Fibroblast of mammary gland (primary cell): Measurements from ENCODE around the gene AMZ2.
A peak's percentile ranks its signal among the peaks of the same experiment; 100 is the strongest.
"Not testable (repeated sequence)": the region's sequence is repeated elsewhere in the genome, so short reads cannot be mapped to it uniquely, and the experiment has no call there.

ENCODE experiments used
- DNase-seq: peaks from one replicate; pipeline ENCODE4 v3.0.0-alpha.2; 2010; ENCODE audit warnings: low read depth
- H3K4me3 ChIP-seq: 2 replicates; pipeline ENCODE4 v1.5.1; 2011; ENCODE audit warnings: low read depth, mild to moderate bottlenecking, low read length, moderate library complexity; ENCODE audit not compliant: control insufficient read depth
- TF ChIP-seq, protein P1 (sequence below): conservative IDR thresholded peaks from 2 replicates; pipeline ENCODE4 v1.5.1; 2011; ENCODE audit warnings: low read depth, low read length, inconsistent platforms; ENCODE audit not compliant: control insufficient read depth, insufficient read depth

Gene AMZ2

DNA sequence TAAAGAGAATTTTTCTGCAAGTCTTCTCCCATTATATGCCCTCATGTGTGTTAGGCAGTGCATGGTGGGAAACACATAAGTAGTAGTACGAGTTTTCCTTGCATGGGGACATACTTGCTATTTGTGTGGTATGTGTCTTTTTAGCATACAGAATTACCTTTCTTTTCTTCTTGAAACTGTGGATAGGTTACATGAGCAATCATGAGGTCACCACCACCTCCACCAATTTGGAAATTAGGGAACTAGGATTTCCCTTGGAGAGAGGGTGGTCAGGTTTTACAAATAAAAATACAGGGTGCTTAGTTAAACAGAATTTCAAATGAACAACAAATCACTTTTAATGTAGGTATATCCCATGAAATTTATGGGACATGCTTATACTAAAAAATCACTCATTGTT, 16.3 kb upstream of the AMZ2 start:
- no peak overlapping the region for H3K4me3 ChIP-seq
- DNase-seq = no peak
- TF ChIP-seq, protein P1, sequence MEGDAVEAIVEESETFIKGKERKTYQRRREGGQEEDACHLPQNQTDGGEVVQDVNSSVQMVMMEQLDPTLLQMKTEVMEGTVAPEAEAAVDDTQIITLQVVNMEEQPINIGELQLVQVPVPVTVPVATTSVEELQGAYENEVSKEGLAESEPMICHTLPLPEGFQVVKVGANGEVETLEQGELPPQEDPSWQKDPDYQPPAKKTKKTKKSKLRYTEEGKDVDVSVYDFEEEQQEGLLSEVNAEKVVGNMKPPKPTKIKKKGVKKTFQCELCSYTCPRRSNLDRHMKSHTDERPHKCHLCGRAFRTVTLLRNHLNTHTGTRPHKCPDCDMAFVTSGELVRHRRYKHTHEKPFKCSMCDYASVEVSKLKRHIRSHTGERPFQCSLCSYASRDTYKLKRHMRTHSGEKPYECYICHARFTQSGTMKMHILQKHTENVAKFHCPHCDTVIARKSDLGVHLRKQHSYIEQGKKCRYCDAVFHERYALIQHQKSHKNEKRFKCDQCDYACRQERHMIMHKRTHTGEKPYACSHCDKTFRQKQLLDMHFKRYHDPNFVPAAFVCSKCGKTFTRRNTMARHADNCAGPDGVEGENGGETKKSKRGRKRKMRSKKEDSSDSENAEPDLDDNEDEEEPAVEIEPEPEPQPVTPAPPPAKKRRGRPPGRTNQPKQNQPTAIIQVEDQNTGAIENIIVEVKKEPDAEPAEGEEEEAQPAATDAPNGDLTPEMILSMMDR = no peak

DNA sequence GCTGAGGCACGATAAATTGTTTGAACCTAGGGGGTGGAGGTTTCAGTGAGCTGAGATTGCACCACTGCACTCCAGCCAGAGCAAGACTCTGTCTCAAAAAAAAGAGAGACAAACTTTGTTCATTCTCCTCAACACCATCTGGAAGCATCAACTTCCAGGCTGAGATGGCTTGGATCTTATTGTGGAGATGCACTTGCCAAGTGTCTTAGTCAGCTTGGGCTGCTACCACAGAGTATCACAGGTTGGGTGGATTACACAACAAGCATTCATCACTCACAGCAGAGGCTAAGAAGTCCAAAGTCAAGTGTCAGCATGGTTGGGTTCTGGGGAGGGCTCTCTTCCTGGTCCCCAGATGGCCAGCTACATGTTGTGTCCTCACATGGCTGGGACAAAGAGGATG, 15.1 kb upstream of the AMZ2 start:
- DNase-seq = peak; percentile 92
- not testable (repeated sequence) for H3K4me3 ChIP-seq

DNA sequence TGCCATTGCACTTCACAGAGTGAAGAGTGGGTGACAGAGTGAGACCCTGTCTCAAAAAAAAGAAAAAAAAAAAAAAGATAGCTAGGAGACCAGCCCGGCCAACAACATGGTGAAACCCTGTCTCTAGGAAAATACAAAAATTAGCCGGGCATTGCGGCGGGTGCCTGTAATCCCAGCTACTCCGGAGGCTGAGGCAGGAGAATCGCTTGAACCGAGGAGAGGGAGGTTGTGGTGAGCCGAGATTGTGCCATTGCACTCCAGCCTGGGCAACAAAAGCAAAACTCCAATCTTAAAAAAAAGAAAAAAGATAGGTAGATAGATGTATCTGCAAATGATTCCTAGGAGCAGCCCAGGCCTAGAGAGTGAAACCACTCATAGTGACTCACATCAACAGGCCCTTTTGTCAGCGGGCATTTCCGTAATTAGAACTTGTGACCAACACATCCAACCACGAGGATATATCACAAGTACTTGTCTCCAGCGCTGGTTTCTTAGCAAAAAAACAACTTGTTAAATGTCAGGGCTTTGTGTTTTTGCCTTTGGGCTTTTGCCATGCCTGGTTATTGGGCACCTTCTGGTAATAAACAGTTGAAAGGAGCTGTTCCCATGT, 13.0 kb upstream of the AMZ2 start:
- not testable (repeated sequence) for H3K4me3 ChIP-seq
- DNase-seq = peak; percentile 91

DNA sequence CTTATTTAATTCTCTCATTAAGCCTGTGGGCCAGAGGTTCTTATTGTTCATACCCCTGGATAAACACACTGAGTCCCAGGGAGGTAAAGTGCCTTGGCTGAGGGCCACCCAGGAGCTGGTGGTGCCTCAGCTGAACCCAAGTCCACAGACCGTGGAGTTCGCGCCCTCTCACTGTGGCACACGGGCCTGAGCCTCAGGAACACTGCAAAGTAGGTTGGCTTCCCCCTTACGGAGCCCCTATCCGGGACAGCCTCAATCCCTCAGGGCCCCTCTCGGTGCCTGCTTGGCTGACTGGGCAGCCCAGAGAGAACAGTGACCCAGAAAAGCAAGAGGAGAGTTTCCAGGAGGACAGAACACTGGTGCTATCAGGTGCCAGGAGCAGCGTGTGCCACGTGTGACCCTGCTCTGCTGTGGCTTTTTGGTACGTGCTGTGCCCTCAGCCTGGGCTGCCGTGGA, 12.5 kb upstream of the AMZ2 start:
- not testable (repeated sequence) for H3K4me3 ChIP-seq, DNase-seq

DNA sequence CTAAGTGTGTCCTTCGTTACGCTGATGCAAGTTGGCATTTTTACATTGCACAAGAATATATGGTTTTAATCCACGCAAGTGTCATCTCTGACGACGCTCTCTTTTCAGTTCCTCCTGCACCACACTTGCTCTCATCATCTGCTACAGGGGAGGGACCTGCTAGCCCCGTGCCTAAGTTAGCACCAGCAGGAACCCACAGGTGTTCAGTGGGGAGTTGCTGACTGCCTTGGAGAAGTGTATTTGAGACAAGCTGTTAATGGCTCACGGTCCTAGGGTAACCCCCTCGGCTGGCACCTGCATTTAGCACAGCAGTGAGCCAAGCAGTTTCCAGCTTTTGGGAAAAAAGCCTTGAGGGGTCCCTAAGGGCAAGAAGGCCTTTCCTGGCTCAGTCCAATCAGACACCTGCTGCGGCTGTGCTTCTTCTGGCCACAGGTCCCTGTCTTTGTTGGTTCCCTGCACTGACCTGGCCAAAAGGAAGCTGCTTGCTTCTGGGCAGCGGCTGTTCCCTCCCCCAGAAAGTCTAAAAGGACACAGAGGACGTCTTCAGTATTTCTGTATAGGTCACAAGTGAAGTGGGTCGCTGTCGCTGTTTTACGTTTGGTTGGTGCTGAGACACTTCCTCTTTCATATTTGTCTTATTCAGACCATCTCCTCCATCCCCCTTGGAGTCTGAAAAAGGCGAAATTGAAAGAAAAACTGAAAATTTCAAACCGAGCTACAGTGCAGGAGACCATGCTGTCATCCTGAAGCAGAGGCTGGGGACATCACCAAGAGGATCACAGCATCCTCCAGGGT, 10.3 kb upstream of the AMZ2 start:
- not testable (repeated sequence) for DNase-seq, H3K4me3 ChIP-seq

DNA sequence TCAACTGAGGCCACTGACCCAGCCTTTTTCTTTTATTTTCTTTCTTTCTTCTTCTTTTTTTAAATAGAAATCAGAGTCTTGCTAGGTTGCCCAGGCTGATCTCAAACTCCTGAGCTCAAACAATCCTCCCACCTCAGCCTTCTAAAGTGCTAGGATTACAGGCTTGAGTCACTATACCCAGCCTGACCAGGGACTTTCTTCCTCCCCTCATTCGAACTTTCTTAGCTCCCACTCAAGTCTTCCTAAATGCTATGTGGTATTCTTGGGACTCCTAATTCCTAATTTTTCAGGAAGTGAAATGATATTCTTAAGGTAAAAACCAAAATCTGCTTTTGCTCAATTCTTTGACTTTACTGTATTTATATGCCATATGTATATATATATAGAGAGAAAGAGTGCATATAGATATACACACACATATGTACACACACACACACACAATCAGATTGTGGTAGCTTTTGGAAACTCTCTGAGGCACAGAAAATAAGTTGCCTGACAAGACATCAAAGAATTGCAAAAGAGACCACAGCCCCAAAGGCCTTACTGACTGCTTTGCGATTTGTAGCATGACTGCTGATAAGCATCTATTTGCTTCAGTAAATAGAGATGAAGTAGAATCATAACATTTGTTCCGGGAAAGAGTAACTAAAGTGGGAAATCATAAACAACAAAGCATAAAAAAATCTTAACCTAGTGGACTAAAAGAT, 9.5 kb upstream of the AMZ2 start:
- TF ChIP-seq, protein P1 = no peak
- no peak overlapping the region for H3K4me3 ChIP-seq
- DNase-seq = no peak

DNA sequence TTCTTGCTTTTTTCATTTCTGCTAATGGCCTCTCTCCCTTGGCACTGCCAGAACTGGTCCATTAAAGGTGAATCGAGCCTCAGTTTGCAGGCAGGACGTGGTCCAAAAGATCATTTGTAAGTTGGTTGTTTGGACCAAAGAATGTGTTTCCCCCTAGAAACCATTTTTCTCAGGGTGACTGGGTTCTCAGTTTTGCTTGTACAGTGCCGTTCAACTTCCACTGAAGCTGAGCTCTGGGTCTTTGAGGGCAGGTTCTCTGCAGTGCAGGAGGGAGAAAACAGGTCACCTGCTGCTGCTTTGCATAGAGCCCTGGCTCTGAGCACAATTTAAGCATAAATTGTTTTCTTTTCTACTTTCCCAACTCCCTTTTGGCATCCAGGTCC, 9.0 kb upstream of the AMZ2 start:
- no peak for DNase-seq
- H3K4me3 ChIP-seq = no peak overlapping the region
- TF ChIP-seq, protein P1 = no peak

DNA sequence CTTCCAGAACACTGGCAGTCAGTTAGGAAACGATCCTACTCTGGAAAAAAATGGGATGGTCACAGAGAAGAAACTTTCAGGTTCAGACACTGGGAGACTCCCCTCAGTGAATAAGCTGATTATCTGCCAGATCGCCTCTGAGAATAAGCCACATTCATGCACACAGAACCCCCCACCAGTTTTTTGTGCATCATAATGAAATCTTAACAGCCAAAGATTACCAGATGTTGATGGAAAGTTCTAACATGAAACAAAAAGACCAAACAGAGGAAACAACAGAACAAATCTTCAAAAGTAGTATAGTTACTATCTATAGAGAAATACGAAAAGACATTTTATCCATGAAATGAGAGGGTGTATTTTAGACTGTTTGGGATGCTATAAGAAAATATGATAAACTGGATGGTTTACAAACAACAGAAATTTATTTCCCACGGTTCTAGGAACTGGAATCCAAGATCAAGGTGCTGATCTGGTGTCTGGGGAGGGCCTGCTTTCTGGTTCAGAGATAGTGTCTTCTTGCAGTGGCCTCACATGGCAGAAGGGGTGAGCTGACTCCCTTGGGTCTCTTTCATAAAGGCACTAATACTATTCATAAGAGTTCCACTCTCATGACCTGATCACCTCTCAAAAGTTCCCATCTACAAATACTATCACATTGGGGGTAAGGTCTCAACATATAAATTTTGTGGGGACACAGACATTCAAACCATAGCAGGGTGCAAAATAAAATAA, 8.0 kb upstream of the AMZ2 start:
- DNase-seq = no peak
- TF ChIP-seq, protein P1 = no peak
- H3K4me3 ChIP-seq = no peak overlapping the region
